Mesothelial cell of epicardium (in vitro differentiated cells): ENCODE measurements around the gene MT1F. TPM values are rescaled to one million over a fixed set of nuclear protein-coding genes. Genes with fewer than 3 reads are reported as not detected.

Experiments
- DNase-seq, 2 experiments: peaks; one replicate each; pipeline ENCODE4 v3.0.0; 2021; ENCODE audit warnings: low spot score in 2 of 2; ENCODE audit not compliant: unreplicated experiment in 2 of 2
- H3K27ac Mint-ChIP-seq: 2 replicates; pipeline ENCODE4 v1.8.0; 2021; ENCODE audit warnings: mixed read lengths
- H3K27me3 Mint-ChIP-seq: 2 replicates; pipeline ENCODE4 v1.8.0; 2021; ENCODE audit warnings: low read depth, mixed read lengths
- H3K36me3 Mint-ChIP-seq: 2 replicates; pipeline ENCODE4 v1.8.0; 2021; ENCODE audit warnings: mixed read lengths
- H3K4me1 Mint-ChIP-seq: 2 replicates; pipeline ENCODE4 v1.8.0; 2021; ENCODE audit warnings: mixed read lengths
- H3K4me3 Mint-ChIP-seq: 2 replicates; pipeline ENCODE4 v1.8.0; 2021; ENCODE audit warnings: mild to moderate bottlenecking, moderate library complexity, mixed read lengths
- H3K9me3 Mint-ChIP-seq: 2 replicates; pipeline ENCODE4 v1.8.0; 2021; ENCODE audit warnings: mixed read lengths
- CTCF ChIP-seq: fragments of 200-600 bp; sonication (generic); IDR thresholded peaks from one replicate; pipeline ENCODE4 v1.5.0; 2021; ENCODE audit warnings: antibody characterized with exemption; ENCODE audit not compliant: unreplicated experiment
- total RNA-seq: library from RNA; stranded (reverse); gene quantifications from 3 replicates; pipeline ENCODE4 v1.2.1, GENCODE V29; 2021

The MT1F gene
- total RNA-seq, 1 donor from 2014 or later: 0.63 TPM

GRCh38 chr16:56697456-56698155, 39.8 kb downstream of the MT1F start:
- no peak overlapping the region for H3K27ac Mint-ChIP-seq
- peaks cover 1% of the 10 kb centered on the region for H3K36me3 Mint-ChIP-seq
- peaks cover 12% of the 10 kb centered on the region for H3K9me3 Mint-ChIP-seq
- H3K4me1 Mint-ChIP-seq: peaks cover 10% of the 10 kb centered on the region
- TF ChIP-seq CTCF: no peak
- DNase-seq: no peak
- no peaks in the 10 kb centered on the region for H3K27me3 Mint-ChIP-seq
- no peak overlapping the region for H3K4me3 Mint-ChIP-seq

- H3K27ac Mint-ChIP-seq: no peak overlapping the region
- no peak for DNase-seq
- peaks cover 12% of the 10 kb centered on the region for H3K9me3 Mint-ChIP-seq
- H3K4me3 Mint-ChIP-seq: no peak overlapping the region
- H3K27me3 Mint-ChIP-seq: peaks cover 2% of the 10 kb centered on the region
- H3K4me1 Mint-ChIP-seq: peaks cover 7% of the 10 kb centered on the region
- TF ChIP-seq CTCF: no peak
- H3K36me3 Mint-ChIP-seq: peaks cover 1% of the 10 kb centered on the region
Measured at GRCh38 chr16:56700195-56700594, 42.4 kb downstream of the MT1F start.

GRCh38 chr16:56700631-56701030, 42.9 kb downstream of the MT1F start:
- no peak overlapping the region for H3K4me3 Mint-ChIP-seq
- H3K9me3 Mint-ChIP-seq: peaks cover 12% of the 10 kb centered on the region
- no peak for DNase-seq
- H3K27me3 Mint-ChIP-seq: peaks cover 2% of the 10 kb centered on the region
- peaks cover 1% of the 10 kb centered on the region for H3K36me3 Mint-ChIP-seq
- no peak overlapping the region for H3K27ac Mint-ChIP-seq
- TF ChIP-seq CTCF: no peak
- peaks cover 7% of the 10 kb centered on the region for H3K4me1 Mint-ChIP-seq

- Mint-ChIP-seq H3K36me3 (peaks cover 1% of the 10 kb centered on the region), H3K4me1 (peaks cover 7% of the 10 kb centered on the region), H3K27me3 (peaks cover 2% of the 10 kb centered on the region), H3K4me3 (no peak overlapping the region), H3K27ac (peak overlapping the region; percentile 13), H3K9me3 (peaks cover 12% of the 10 kb centered on the region)
- no peak for DNase-seq
- TF ChIP-seq CTCF: no peak
Measured at GRCh38 chr16:56701534-56701933, 43.8 kb downstream of the MT1F start.

GRCh38 chr16:56702836-56703235, 45.1 kb downstream of the MT1F start:
- peaks cover 2% of the 10 kb centered on the region for H3K27me3 Mint-ChIP-seq
- no peak for DNase-seq
- peaks cover 2% of the 10 kb centered on the region for H3K9me3 Mint-ChIP-seq
- no peak for TF ChIP-seq CTCF
- H3K4me1 Mint-ChIP-seq: peaks cover 7% of the 10 kb centered on the region
- peaks cover 1% of the 10 kb centered on the region for H3K36me3 Mint-ChIP-seq
- no peak overlapping the region for H3K4me3 Mint-ChIP-seq
- H3K27ac Mint-ChIP-seq: no peak overlapping the region

Other genes with a start within 250 kb of the MT1F start
- 54.6 to 60.0 TPM (median 58.1 TPM) in 3 replicates for gene AMFR, start 232.4 kb upstream of the MT1F start, total RNA-seq
- gene NUDT21, start 206.6 kb upstream of the MT1F start, total RNA-seq: 134 to 141 TPM (median 136 TPM) in 3 replicates
- 34.3 to 37.2 TPM (median 35.5 TPM) in 3 replicates for gene OGFOD1, start 206.4 kb upstream of the MT1F start, total RNA-seq
- gene BBS2, start 137.9 kb upstream of the MT1F start, total RNA-seq: 58.2 to 63.1 TPM (median 60.8 TPM) in 3 replicates
- gene MT4, start 92.9 kb upstream of the MT1F start, total RNA-seq: not detected in 3 replicates
- gene MT3, start 68.4 kb upstream of the MT1F start, total RNA-seq: not detected in 3 replicates
- 4.4 to 5.7 TPM (median 5.3 TPM) in 3 replicates for gene MT2A, start 49.4 kb upstream of the MT1F start, total RNA-seq
- 0.99 TPM in 1 of 3 replicates, not detected in the others for gene MT1E, start 32.2 kb upstream of the MT1F start, total RNA-seq
- not detected in 3 replicates for gene MT1M, start 25.3 kb upstream of the MT1F start, total RNA-seq
- gene MT1A, start 19.3 kb upstream of the MT1F start, total RNA-seq: not detected in 3 replicates
- gene MT1B, start 6.1 kb upstream of the MT1F start, total RNA-seq: not detected in 3 replicates
- gene MT1G, start 10.1 kb downstream of the MT1F start, total RNA-seq: not detected in 3 replicates
- gene MT1H, start 11.9 kb downstream of the MT1F start, total RNA-seq: not detected in 3 replicates
- gene MT1X, start 24.5 kb downstream of the MT1F start, total RNA-seq: 6.8 to 8.9 TPM (median 7.1 TPM) in 3 replicates
- gene NUP93, start 72.2 kb downstream of the MT1F start, total RNA-seq: 66.3 to 74.6 TPM (median 69.1 TPM) in 3 replicates
- gene SLC12A3, start 207.2 kb downstream of the MT1F start, total RNA-seq: not detected in 3 replicates